Cerebellar nuclear complex (tissue), 1 donor: ENCODE results near the gene MARCHF4.

Experiments
- DNase-seq, 2 experiments: peaks; one replicate each; lab custom pipeline; 2025; lab: John Stamatoyannopoulos, UW

The MARCHF4 gene

GRCh38 chr2:216371721-216372702 is at the start of gene MARCHF4:
TSS of gene MARCHF4 (minus strand) at chr2:216372483. CDS start at chr2:216370260, 2,223 bp downstream.
- DNase-seq, result no peak

GRCh38 chr2:216420367-216421101 is 48.3 kb upstream of the MARCHF4 start:
- no peak for DNase-seq

- DNase-seq, result no peak
Measured at GRCh38 chr2:216418981-216419380, 46.7 kb upstream of the MARCHF4 start.

GRCh38 chr2:216416571-216417307 is 44.5 kb upstream of the MARCHF4 start:
- DNase-seq, result no peak

GRCh38 chr2:216415541-216415940 is 43.3 kb upstream of the MARCHF4 start:
- DNase-seq, result no peak

- no peak for DNase-seq
Measured at GRCh38 chr2:216414772-216415319, 42.6 kb upstream of the MARCHF4 start.

GRCh38 chr2:216413882-216414281 is 41.6 kb upstream of the MARCHF4 start:
- DNase-seq, result no peak

- DNase-seq, result peak; percentile 86 to 99
Measured at GRCh38 chr2:216412022-216412999, 40.0 kb upstream of the MARCHF4 start, which contains the start of gene SMARCAL1. TSS of gene SMARCAL1 (plus strand) at chr2:216412484. CDS start at chr2:216414705, 2,221 bp downstream.

GRCh38 chr2:216410550-216410949 is 38.3 kb upstream of the MARCHF4 start:
- DNase-seq, result no peak

- DNase-seq, result peak in 1 of 2 experiments; percentile 19
Measured at GRCh38 chr2:216408426-216409290, 36.4 kb upstream of the MARCHF4 start.

GRCh38 chr2:216406826-216407225 is 34.5 kb upstream of the MARCHF4 start:
- DNase-seq, result no peak

GRCh38 chr2:216405588-216405987 is 33.3 kb upstream of the MARCHF4 start:
- no peak for DNase-seq

- no peak for DNase-seq
Measured at GRCh38 chr2:216404010-216404618, 31.8 kb upstream of the MARCHF4 start.

GRCh38 chr2:216402751-216403150 is 30.5 kb upstream of the MARCHF4 start:
- DNase-seq, result no peak

- no peak for DNase-seq
Measured at GRCh38 chr2:216399621-216400020, 27.3 kb upstream of the MARCHF4 start.

GRCh38 chr2:216394881-216395280 is 22.6 kb upstream of the MARCHF4 start:
- no peak for DNase-seq

- no peak for DNase-seq
Measured at GRCh38 chr2:216392945-216393840, 20.9 kb upstream of the MARCHF4 start.

- no peak for DNase-seq
Measured at GRCh38 chr2:216392018-216392562, 19.8 kb upstream of the MARCHF4 start.
